ENCODE results near the gene PROX2.

Gene PROX2

GRCh38 chr14:74875204-74875603 is 741 bp downstream of the PROX2 start:
- DNase-seq (no peak), ATAC-seq (no peak)

- ATAC-seq (no peak), DNase-seq (no peak)
Measured at GRCh38 chr14:74871819-74872218, 4.1 kb downstream of the PROX2 start.

GRCh38 chr14:74868739-74869138 is 7.2 kb downstream of the PROX2 start:
- ATAC-seq (no peak), DNase-seq (no peak)

GRCh38 chr14:74867673-74868072 is 8.3 kb downstream of the PROX2 start:
- DNase-seq, result peak; percentile 63
- ATAC-seq, result peak; percentile 99

- DNase-seq (no peak), ATAC-seq (no peak)
Measured at GRCh38 chr14:74866708-74867389, 9.1 kb downstream of the PROX2 start.

GRCh38 chr14:74865156-74865555 is 10.8 kb downstream of the PROX2 start:
- DNase-seq (no peak), ATAC-seq (no peak)

- ATAC-seq (no peak), DNase-seq (no peak)
Measured at GRCh38 chr14:74864198-74864597, 11.7 kb downstream of the PROX2 start.

GRCh38 chr14:74863274-74863673 is 12.7 kb downstream of the PROX2 start:
- no peak for ATAC-seq
- DNase-seq, result no peak

- no peak for DNase-seq
- ATAC-seq, result no peak
Measured at GRCh38 chr14:74861734-74862090, 14.2 kb downstream of the PROX2 start.

GRCh38 chr14:74860899-74861733 is 14.8 kb downstream of the PROX2 start:
- peak; percentile 86 for ATAC-seq
- DNase-seq, result peak; percentile 97

- DNase-seq, result no peak
- ATAC-seq, result no peak
Measured at GRCh38 chr14:74859757-74860552, 16.0 kb downstream of the PROX2 start.

GRCh38 chr14:74858022-74858421 is 17.9 kb downstream of the PROX2 start:
- ATAC-seq, result no peak

GRCh38 chr14:74856366-74856765 is 19.6 kb downstream of the PROX2 start:
- DNase-seq, result no peak
- no peak for ATAC-seq

More at GRCh38 chr14:74858022-74858421, 17.9 kb downstream of the PROX2 start:
- DNase-seq, result no peak

- DNase-seq, result no peak
- no peak for ATAC-seq
Measured at GRCh38 chr14:74855945-74856344, 20.0 kb downstream of the PROX2 start.

- DNase-seq (no peak), ATAC-seq (no peak)
Measured at GRCh38 chr14:74855021-74855420, 20.9 kb downstream of the PROX2 start.

- ATAC-seq, result no peak
- no peak for DNase-seq
Measured at GRCh38 chr14:74853581-74853980, 22.4 kb downstream of the PROX2 start.

- no peak for DNase-seq
- no peak for ATAC-seq
Measured at GRCh38 chr14:74852922-74853530, 22.9 kb downstream of the PROX2 start.

- ATAC-seq, result no peak
- no peak for DNase-seq
Measured at GRCh38 chr14:74848768-74849167, 27.2 kb downstream of the PROX2 start.

- DNase-seq (no peak), ATAC-seq (no peak)
Measured at GRCh38 chr14:74846968-74847665, 28.8 kb downstream of the PROX2 start.

GRCh38 chr14:74846168-74846567 is 29.8 kb downstream of the PROX2 start:
- ATAC-seq, result no peak

GRCh38 chr14:74843653-74844052 is 32.3 kb downstream of the PROX2 start:
- ATAC-seq, result no peak
- DNase-seq, result no peak

More at GRCh38 chr14:74846168-74846567, 29.8 kb downstream of the PROX2 start:
- DNase-seq, result no peak

Data from stimulated activated naive CD8-positive, alpha-beta T cell treated with anti-CD3 and anti-CD28 coated beads, Interleukin-15, Interleukin-2, amounts not matched to agents 100 U/mL and 50 U/mL, for 24 hours (primary cell).